Nephron progenitor cell (in vitro differentiated cells): ENCODE results near the gene PAX6.

ENCODE experiments used
- DNase-seq: peaks from one replicate; pipeline ENCODE4 v3.0.0; 2021
- H3K27ac Mint-ChIP-seq: 2 replicates; pipeline ENCODE4 v1.8.0; 2021; ENCODE audit warnings: mild to moderate bottlenecking, moderate library complexity, mixed read lengths
- H3K27me3 Mint-ChIP-seq: 2 replicates; pipeline ENCODE4 v1.8.0; 2021; ENCODE audit warnings: mild to moderate bottlenecking, low read depth, mixed read lengths; ENCODE audit not compliant: poor library complexity
- H3K36me3 Mint-ChIP-seq: 2 replicates; pipeline ENCODE4 v1.8.0; 2021; ENCODE audit warnings: low read depth, mixed read lengths
- H3K4me1 Mint-ChIP-seq: 2 replicates; pipeline ENCODE4 v1.8.0; 2021; ENCODE audit warnings: mixed read lengths
- H3K4me3 Mint-ChIP-seq: 2 replicates; pipeline ENCODE4 v1.8.0; 2021; ENCODE audit warnings: mild to moderate bottlenecking, moderate library complexity, mixed read lengths
- H3K9me3 Mint-ChIP-seq: 2 replicates; pipeline ENCODE4 v1.8.0; 2021; ENCODE audit warnings: mild to moderate bottlenecking, moderate library complexity, mixed read lengths
- CTCF ChIP-seq: fragments of 200-600 bp; sonication (generic); IDR thresholded peaks from 2 replicates; pipeline ENCODE4 v1.5.0; 2021; ENCODE audit warnings: antibody characterized with exemption

Gene PAX6

DNA sequence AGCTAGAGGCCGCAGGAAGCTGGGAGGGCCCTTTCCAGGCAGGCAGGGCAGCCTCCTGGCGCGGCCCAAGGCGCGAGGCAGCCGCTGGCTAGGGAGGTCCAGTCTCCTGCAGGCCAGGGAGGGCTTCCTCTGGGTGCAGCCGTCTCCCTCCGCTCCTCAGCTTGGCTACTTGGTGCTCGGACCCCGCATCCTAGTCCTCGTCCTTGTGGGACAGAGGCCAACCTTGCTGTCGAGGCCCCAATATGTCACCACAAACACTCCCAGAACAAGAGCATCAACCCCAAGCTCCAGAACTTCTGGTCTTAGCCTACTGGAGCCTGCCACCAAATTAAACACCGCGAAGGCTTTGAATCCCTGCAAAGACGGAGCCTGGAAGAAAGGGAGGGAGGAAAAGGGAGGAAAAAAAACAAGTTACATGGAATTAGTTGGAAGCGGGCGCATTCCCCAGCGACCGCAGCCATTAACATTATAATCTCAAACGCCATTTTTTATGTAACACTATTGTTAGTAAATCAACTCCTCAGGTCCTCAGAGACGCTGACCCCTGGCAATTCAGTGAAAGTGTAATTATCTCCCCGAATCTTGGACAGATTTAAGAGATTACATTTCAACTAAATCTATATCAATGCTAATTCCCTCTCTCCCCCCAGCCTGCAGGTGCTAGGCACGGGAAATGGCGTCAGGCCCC lies 12.7 kb upstream of the PAX6 start:
- no peak for TF ChIP-seq CTCF
- H3K36me3 Mint-ChIP-seq = no peaks in the 10 kb centered on the region
- no peak overlapping the region for H3K27ac Mint-ChIP-seq
- H3K4me1 Mint-ChIP-seq = peaks cover 5% of the 10 kb centered on the region
- H3K9me3 Mint-ChIP-seq = no peaks in the 10 kb centered on the region
- no peak overlapping the region for H3K4me3 Mint-ChIP-seq
- no peaks in the 10 kb centered on the region for H3K27me3 Mint-ChIP-seq
- peak; percentile 21 for DNase-seq

GRCh38 chr11:31822927-31823643 lies 12.0 kb upstream of the PAX6 start:
- no peak for TF ChIP-seq CTCF
- Mint-ChIP-seq H3K27ac (no peak overlapping the region), H3K27me3 (no peaks in the 10 kb centered on the region), H3K9me3 (no peaks in the 10 kb centered on the region), H3K4me1 (peaks cover 5% of the 10 kb centered on the region), H3K36me3 (no peaks in the 10 kb centered on the region), H3K4me3 (no peak overlapping the region)
- DNase-seq = no peak

- Mint-ChIP-seq H3K4me1 (peaks cover 5% of the 10 kb centered on the region), H3K27ac (no peak overlapping the region), H3K27me3 (no peaks in the 10 kb centered on the region), H3K36me3 (no peaks in the 10 kb centered on the region), H3K4me3 (no peak overlapping the region), H3K9me3 (no peaks in the 10 kb centered on the region)
- DNase-seq = no peak
- TF ChIP-seq CTCF = no peak
These were observed 11.2 kb upstream of the PAX6 start for GRCh38 chr11:31822175-31822926.

DNA sequence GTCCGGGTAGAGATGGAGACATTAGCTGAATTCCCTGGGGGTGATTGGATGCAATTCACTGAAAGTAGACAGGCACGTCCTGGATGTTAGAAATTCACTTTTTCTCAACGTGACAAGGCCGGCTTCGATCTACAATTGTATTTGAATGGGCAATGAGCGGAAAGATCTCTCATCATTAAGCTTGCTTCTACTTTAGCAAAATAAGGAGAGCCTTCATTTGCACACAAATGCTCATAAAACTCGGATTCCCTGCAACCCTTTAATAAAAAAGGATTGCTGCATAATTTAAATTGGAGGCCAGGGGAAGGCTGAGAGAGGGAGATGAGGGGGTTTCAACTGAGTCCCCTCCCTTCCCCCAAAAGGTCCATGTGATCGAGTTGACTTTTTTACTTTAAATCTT lies 10.6 kb upstream of the PAX6 start:
- Mint-ChIP-seq H3K9me3 (no peaks in the 10 kb centered on the region), H3K27me3 (no peaks in the 10 kb centered on the region), H3K4me1 (peaks cover 8% of the 10 kb centered on the region), H3K4me3 (no peak overlapping the region), H3K36me3 (no peaks in the 10 kb centered on the region), H3K27ac (no peak overlapping the region)
- no peak for TF ChIP-seq CTCF
- no peak for DNase-seq

DNA sequence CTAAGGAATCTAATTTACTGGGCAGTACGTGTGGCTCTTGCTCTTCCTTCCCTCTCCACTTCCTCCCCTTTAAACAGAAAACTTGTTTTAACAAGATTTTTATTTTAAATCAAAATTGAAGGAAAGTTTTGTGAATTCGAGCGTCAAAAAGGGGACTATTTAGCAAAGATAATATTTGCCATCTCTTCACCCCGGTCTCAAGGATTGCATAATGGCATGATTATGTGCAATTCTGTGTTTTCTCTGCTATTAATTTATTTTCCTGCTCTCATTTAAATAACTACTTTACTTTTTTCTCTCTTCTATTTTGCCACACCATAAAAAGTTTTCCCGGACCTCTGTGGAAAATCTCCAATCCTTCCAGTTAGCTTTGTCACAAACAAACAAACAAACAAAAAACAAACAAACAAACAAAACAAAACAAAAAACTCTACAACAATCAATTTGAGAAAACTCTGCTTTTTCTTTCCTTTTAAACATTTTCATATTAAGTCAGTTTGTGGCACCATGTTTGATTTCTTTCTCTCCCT lies 10.2 kb upstream of the PAX6 start:
- Mint-ChIP-seq H3K27ac (no peak overlapping the region), H3K27me3 (no peaks in the 10 kb centered on the region), H3K4me3 (no peak overlapping the region), H3K9me3 (no peaks in the 10 kb centered on the region), H3K4me1 (peaks cover 6% of the 10 kb centered on the region), H3K36me3 (no peaks in the 10 kb centered on the region)
- no peak for TF ChIP-seq CTCF
- DNase-seq = no peak
